Measurements from ENCODE around the gene ALDH3A1. TPM values are rescaled to one million over a fixed set of nuclear protein-coding genes. Genes with fewer than 3 reads are reported as not detected.

The ALDH3A1 gene
- total and polyA plus RNA-seq, 3 donors from 2014 or later, result 3.2 to 5.6 (median 4.2) TPM

DNA sequence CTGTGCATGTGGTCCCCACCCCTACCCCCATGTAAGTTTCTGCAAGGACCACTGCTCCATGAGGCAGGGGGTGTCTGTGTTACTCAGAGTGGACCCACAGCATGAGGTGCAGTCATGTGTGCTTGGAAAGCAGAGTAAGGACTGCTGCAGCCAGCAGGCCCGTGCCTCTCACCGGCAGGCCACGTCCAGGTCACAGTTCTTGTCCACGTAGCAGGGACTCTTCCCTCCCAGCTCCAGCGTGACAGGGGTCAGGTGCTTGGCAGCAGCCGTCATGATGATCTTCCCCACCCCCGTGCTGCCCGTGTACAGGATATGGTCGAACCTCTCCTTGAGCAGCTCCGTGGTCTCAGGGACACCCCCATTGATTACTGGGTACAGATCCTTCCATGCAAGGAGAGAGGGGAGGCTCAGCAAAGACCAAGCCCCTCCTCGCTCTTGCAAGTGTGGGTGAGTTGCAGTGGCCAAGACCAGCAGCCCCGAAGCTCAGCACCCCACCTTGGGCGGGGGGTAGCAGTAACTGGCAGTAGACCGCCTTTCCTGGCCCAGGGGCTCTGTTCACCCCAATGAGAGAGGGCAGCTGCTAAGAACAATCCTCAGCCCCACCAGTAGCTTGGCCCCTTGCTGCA is 6.2 kb downstream of the ALDH3A1 start:
- intact Hi-C loops (cut with DNase I; ENCODE audit: low total_unique reads), result loop anchor here (5.0 kb wide), 1 partner anchor 225 kb away; no protein-coding TSS in a partner anchor
- Histone ChIP-seq H3K36me3 (ENCODE audit: low read depth, missing control alignments) (no peaks in the 10 kb centered on the region), H3K4me1 (peaks cover 6% of the 10 kb centered on the region), H3K27me3 (no peaks in the 10 kb centered on the region), H3K9me3 (no peaks in the 10 kb centered on the region), H3K4me3 (no peak overlapping the region), H3K27ac (no peak overlapping the region)
- no peak for TF ChIP-seq POLR2A (IDR thresholded peaks at IDR 0.05)
- no peak for DNase-seq
- WGBS, 2 donors, result 85 to 89% methylated on average over 8 to 14 of the region's 14 CpGs

DNA sequence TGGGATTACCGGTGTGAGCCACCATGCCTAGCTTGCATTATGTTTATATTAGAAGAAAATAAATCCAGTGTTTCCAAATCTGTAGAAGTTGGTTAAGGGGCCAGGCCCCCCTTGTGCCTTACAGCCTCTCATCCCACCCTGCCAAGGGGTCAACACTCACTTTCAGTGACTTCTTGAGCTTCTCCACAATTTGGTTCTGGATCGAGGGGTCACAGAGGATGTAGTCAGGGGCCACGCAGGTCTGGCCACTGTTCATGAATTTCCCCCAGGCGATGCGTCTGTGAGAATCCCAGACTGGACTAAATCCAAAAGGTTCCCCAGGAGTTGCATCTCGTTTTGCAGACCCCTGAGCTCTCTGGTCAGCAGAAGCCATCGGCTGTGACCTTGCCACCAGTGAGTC is 7.2 kb downstream of the ALDH3A1 start:
- intact Hi-C loops (cut with DNase I; ENCODE audit: low total_unique reads), result loop anchor here (5.0 kb wide), 1 partner anchor 224 kb away; no protein-coding TSS in a partner anchor
- H3K36me3 ChIP-seq (ENCODE audit: low read depth, missing control alignments), result no peaks in the 10 kb centered on the region
- peaks cover 11% of the 10 kb centered on the region for H3K4me1 ChIP-seq
- no peaks in the 10 kb centered on the region for H3K9me3 ChIP-seq
- no peak for TF ChIP-seq POLR2A (IDR thresholded peaks at IDR 0.05)
- no peak for TF ChIP-seq CTCF (IDR thresholded peaks at IDR 0.05)
- DNase-seq, result no peak
- WGBS, 2 donors, result 91 to 95% methylated on average over 7 of the region's 7 CpGs
- H3K27me3 ChIP-seq, result no peaks in the 10 kb centered on the region
- no peak overlapping the region for H3K27ac ChIP-seq
- no peak overlapping the region for H3K4me3 ChIP-seq

GRCh38 chr17:19739241-19740201 is 8.6 kb downstream of the ALDH3A1 start:
- TF ChIP-seq CTCF (IDR thresholded peaks at IDR 0.05) (no peak), POLR2A (IDR thresholded peaks at IDR 0.05) (no peak)
- Histone ChIP-seq H3K27me3 (no peaks in the 10 kb centered on the region), H3K4me1 (peaks cover 11% of the 10 kb centered on the region), H3K9me3 (no peaks in the 10 kb centered on the region), H3K4me3 (no peak overlapping the region), H3K36me3 (ENCODE audit: low read depth, missing control alignments) (no peaks in the 10 kb centered on the region), H3K27ac (no peak overlapping the region)
- DNase-seq, result no peak
- WGBS, 2 donors, result 89 to 94% methylated on average over 8 to 24 of the region's 26 CpGs
- intact Hi-C loops (cut with DNase I; ENCODE audit: low total_unique reads), result loop anchor here (5.0 kb wide), 1 partner anchor 222 kb away; no protein-coding TSS in a partner anchor

DNA sequence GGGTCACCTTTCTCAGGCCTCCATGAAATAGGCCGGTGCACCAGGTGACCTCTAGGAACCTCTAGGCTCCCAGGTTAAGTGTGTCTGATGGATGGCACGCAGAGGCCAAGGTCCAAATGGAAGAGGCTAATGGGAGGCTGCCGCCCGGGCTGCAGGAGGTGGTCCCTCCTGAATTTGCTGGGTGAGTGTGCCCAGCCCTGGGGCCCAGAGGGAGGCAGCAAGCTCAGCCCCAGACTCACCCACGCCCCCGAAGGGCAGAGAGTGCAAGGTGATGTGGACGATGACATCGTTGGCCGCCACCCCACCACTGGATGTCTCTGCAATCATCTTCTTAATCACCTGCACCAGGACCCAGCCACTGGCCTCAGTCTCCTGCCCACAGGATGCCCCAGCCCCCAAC is 9.3 kb downstream of the ALDH3A1 start:
- Histone ChIP-seq H3K27ac (no peak overlapping the region), H3K4me1 (peaks cover 11% of the 10 kb centered on the region), H3K4me3 (no peak overlapping the region), H3K27me3 (no peaks in the 10 kb centered on the region), H3K36me3 (ENCODE audit: low read depth, missing control alignments) (no peaks in the 10 kb centered on the region), H3K9me3 (no peaks in the 10 kb centered on the region)
- intact Hi-C loops (cut with DNase I; ENCODE audit: low total_unique reads), result no loop called here
- no peak for DNase-seq
- TF ChIP-seq POLR2A (IDR thresholded peaks at IDR 0.05), result no peak
- no peak for TF ChIP-seq CTCF (IDR thresholded peaks at IDR 0.05)
- 93% methylated on average over 7 to 9 of the region's 9 CpGs for WGBS, 2 donors

DNA sequence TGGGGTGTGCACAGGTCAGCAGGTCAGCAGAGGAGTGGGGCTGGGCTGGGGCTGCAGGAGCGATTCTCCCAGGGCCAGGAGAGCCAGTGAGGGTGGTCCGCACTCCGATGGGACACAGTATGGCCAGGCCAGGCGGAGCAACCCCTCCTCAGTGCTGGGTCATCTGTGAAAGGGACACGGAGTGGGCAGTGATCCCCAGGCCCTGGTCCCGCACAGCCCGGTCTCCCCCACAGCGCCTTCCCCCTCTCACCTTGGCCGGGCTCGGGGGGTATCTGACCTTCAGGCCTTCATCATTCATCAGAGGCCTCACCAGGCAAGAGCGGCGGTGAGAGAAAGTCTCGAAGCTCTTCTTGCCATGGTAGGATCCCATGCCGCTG is 10.0 kb downstream of the ALDH3A1 start:
- H3K27ac ChIP-seq, result no peak overlapping the region
- TF ChIP-seq POLR2A (IDR thresholded peaks at IDR 0.05) (no peak), CTCF (IDR thresholded peaks at IDR 0.05) (no peak)
- no peaks in the 10 kb centered on the region for H3K27me3 ChIP-seq
- whole genome bisulfite sequencing, 2 donors, result 91% methylated on average over 14 of the region's 14 CpGs; no CpG with 5 or more reads in 1 of the 2 donors
- no peak overlapping the region for H3K4me3 ChIP-seq
- H3K36me3 ChIP-seq (ENCODE audit: low read depth, missing control alignments), result no peaks in the 10 kb centered on the region
- H3K4me1 ChIP-seq, result peaks cover 11% of the 10 kb centered on the region
- intact Hi-C loops (cut with DNase I; ENCODE audit: low total_unique reads), result no loop called here
- no peak for DNase-seq
- no peaks in the 10 kb centered on the region for H3K9me3 ChIP-seq
